ENCODE data around the gene FAM13A. TPM values are rescaled to one million over a fixed set of nuclear protein-coding genes. Genes with fewer than 3 reads are reported as not detected.

Gene FAM13A
- total RNA-seq, 3 donors from 2014 or later: 55.7 to 170 (median 118) TPM

GRCh38 chr4:89029591-89029990, 27.4 kb downstream of the FAM13A start:
- H3K4me3 ChIP-seq: no peak overlapping the region
- H3K27me3 ChIP-seq: no peaks in the 10 kb centered on the region
- no peak overlapping the region for H3K27ac ChIP-seq
- no peak for DNase-seq (ENCODE audit: low spot score in 2 of 2)
- no peaks in the 10 kb centered on the region for H3K4me1 ChIP-seq
- H3K9me3 ChIP-seq: no peaks in the 10 kb centered on the region
- no peak for TF ChIP-seq CTCF (IDR thresholded peaks at IDR 0.05)
- TF ChIP-seq POLR2A (IDR thresholded peaks at IDR 0.05): no peak
- no peak for TF ChIP-seq POLR2AphosphoS5 (IDR thresholded peaks at IDR 0.05)
- H3K36me3 ChIP-seq: no peaks in the 10 kb centered on the region
- intact Hi-C loops (cut with DNase I; ENCODE audit: low total_unique reads): no loop called here

GRCh38 chr4:89026542-89026941, 30.4 kb downstream of the FAM13A start:
- no peak for DNase-seq (ENCODE audit: low spot score in 2 of 2)
- intact Hi-C loops (cut with DNase I; ENCODE audit: low total_unique reads): no loop called here

GRCh38 chr4:89024051-89024675, 32.8 kb downstream of the FAM13A start:
- no peaks in the 10 kb centered on the region for H3K36me3 ChIP-seq
- no peaks in the 10 kb centered on the region for H3K4me1 ChIP-seq
- H3K4me3 ChIP-seq: no peak overlapping the region
- intact Hi-C loops (cut with DNase I; ENCODE audit: low total_unique reads): no loop called here
- no peaks in the 10 kb centered on the region for H3K9me3 ChIP-seq
- peak in 1 of 2 donors; percentile 30 for DNase-seq (ENCODE audit: low spot score in 2 of 2)
- TF ChIP-seq CTCF (IDR thresholded peaks at IDR 0.05) (peak; percentile 88 to 94 (median 91)), POLR2AphosphoS5 (IDR thresholded peaks at IDR 0.05) (peak in 1 of 3 donors; percentile 35), POLR2A (IDR thresholded peaks at IDR 0.05) (no peak)
- H3K27ac ChIP-seq: no peak overlapping the region
- no peaks in the 10 kb centered on the region for H3K27me3 ChIP-seq

More at GRCh38 chr4:89026542-89026941, 30.4 kb downstream of the FAM13A start:
- Histone ChIP-seq H3K9me3 (no peaks in the 10 kb centered on the region), H3K36me3 (no peaks in the 10 kb centered on the region), H3K4me1 (no peaks in the 10 kb centered on the region), H3K27ac (no peak overlapping the region), H3K4me3 (no peak overlapping the region), H3K27me3 (no peaks in the 10 kb centered on the region)
- TF ChIP-seq POLR2A (IDR thresholded peaks at IDR 0.05) (no peak), POLR2AphosphoS5 (IDR thresholded peaks at IDR 0.05) (no peak), CTCF (IDR thresholded peaks at IDR 0.05) (no peak)

- TF ChIP-seq CTCF (IDR thresholded peaks at IDR 0.05) (no peak), POLR2A (IDR thresholded peaks at IDR 0.05) (no peak), POLR2AphosphoS5 (IDR thresholded peaks at IDR 0.05) (no peak)
- Histone ChIP-seq H3K4me1 (no peaks in the 10 kb centered on the region), H3K36me3 (no peaks in the 10 kb centered on the region), H3K27me3 (no peaks in the 10 kb centered on the region), H3K4me3 (no peak overlapping the region), H3K27ac (no peak overlapping the region), H3K9me3 (no peaks in the 10 kb centered on the region)
- intact Hi-C loops (cut with DNase I; ENCODE audit: low total_unique reads): no loop called here
- DNase-seq (ENCODE audit: low spot score in 2 of 2): no peak
Measured at GRCh38 chr4:89023140-89023539, 33.8 kb downstream of the FAM13A start.

- H3K4me3 ChIP-seq: no peak overlapping the region
- no peaks in the 10 kb centered on the region for H3K4me1 ChIP-seq
- no peaks in the 10 kb centered on the region for H3K9me3 ChIP-seq
- intact Hi-C loops (cut with DNase I; ENCODE audit: low total_unique reads): no loop called here
- H3K27me3 ChIP-seq: no peaks in the 10 kb centered on the region
- DNase-seq (ENCODE audit: low spot score in 2 of 2): no peak
- H3K27ac ChIP-seq: no peak overlapping the region
- no peak for TF ChIP-seq CTCF (IDR thresholded peaks at IDR 0.05)
- TF ChIP-seq POLR2AphosphoS5 (IDR thresholded peaks at IDR 0.05): no peak
- no peak for TF ChIP-seq POLR2A (IDR thresholded peaks at IDR 0.05)
- no peaks in the 10 kb centered on the region for H3K36me3 ChIP-seq
Measured at GRCh38 chr4:89022426-89023128, 34.4 kb downstream of the FAM13A start.

Measured in breast epithelium (tissue), 4 donors.